A549 (cell line): ENCODE measurements around the gene MROH7. TPM values are rescaled to one million over a fixed set of nuclear protein-coding genes. Genes with fewer than 3 reads are reported as not detected.

Source experiments
- ATAC-seq, 2 experiments: fragments of 200-7000 bp in 1 of 2; fragments of >200 bp in 1 of 2; cut with Nextera tagmentation in 1 of 2; cut with Tn5 transposase in 1 of 2; 3 replicates each; pipeline versions ENCODE4 v1.8.0 to v1.9.1; 2018 to 2020; ENCODE audit warnings: mild to moderate bottlenecking in 1 of 2, moderate library complexity in 1 of 2
- CTCF ChIA-PET: fragments of 300-600 bp; sonication (Branson Sonifier 250); formaldehyde crosslinking; extraction: SDS; loops from one replicate; lab custom pipeline; 2021; ENCODE audit warnings: antibody characterized with exemption, inconsistent platforms; lab: Yijun Ruan, JAX
- POLR2A ChIA-PET: fragments of 350-600 bp; formaldehyde crosslinking; extraction: SDS; loops from one replicate; lab custom pipeline; 2021; ENCODE audit warnings: antibody characterized with exemption, inconsistent platforms; lab: Yijun Ruan, JAX
- DNase-seq, 2 experiments: peaks; one replicate each; pipeline versions ENCODE4 v3.0.0 to v3.0.0-alpha.2; 2011 to 2016; ENCODE audit warnings: low read depth in 1 of 2, low spot score in 1 of 2
- FAIRE-seq: peaks from 2 replicates; lab custom pipeline; 2011; peaks lifted over from hg19 to GRCh38; lab: Jason Lieb, UNC
- H3K27ac ChIP-seq, 2 experiments: fragments of >200 bp; sonication (Bioruptor Twin); formaldehyde crosslinking; 3 replicates each; pipeline ENCODE4 v1.5.1; 2016 to 2017
- H3K4me1 ChIP-seq: fragments of >200 bp; sonication (Bioruptor Twin); formaldehyde crosslinking; 3 replicates; pipeline ENCODE4 v1.6.1; 2016
- H3K4me2 ChIP-seq: fragments of >200 bp; sonication (Bioruptor Twin); formaldehyde crosslinking; 3 replicates; pipeline ENCODE4 v1.6.1; 2016
- H3K4me3 ChIP-seq: fragments of >200 bp; sonication (Bioruptor Twin); formaldehyde crosslinking; 3 replicates; pipeline ENCODE4 v1.5.1; 2016
- H3K9me3 ChIP-seq: fragments of >200 bp; sonication (Bioruptor Twin); formaldehyde crosslinking; 3 replicates; pipeline ENCODE4 v1.6.1; 2016
- CBX8 ChIP-seq: fragments of 200-600 bp; sonication (generic); IDR thresholded peaks from 2 replicates; pipeline ENCODE4 v1.6.1; 2016
- CHD4 ChIP-seq: fragments of 200-600 bp; sonication (generic); IDR thresholded peaks from 2 replicates; pipeline ENCODE4 v1.6.1; 2016; ENCODE audit warnings: antibody characterized with exemption, mild to moderate bottlenecking, borderline replicate concordance
- CTCF ChIP-seq: fragments of >200 bp; sonication (Bioruptor Twin); formaldehyde crosslinking; IDR thresholded peaks from 3 replicates; pipeline ENCODE4 v1.5.1; 2016
- HES2 ChIP-seq: fragments of >200 bp; sonication (Bioruptor Twin); formaldehyde crosslinking; IDR thresholded peaks from 2 replicates; pipeline ENCODE4 v1.6.1; 2016
- HMGXB4 ChIP-seq: fragments of 250-450 bp; sonication (Bioruptor Pico); IDR thresholded peaks from 2 replicates; pipeline ENCODE4 v1.5.0; 2021; ENCODE audit warnings: mild to moderate bottlenecking, moderate library complexity, borderline replicate concordance
- HOXB13 ChIP-seq: fragments of 250-450 bp; sonication (Bioruptor Pico); IDR thresholded peaks from 2 replicates; pipeline ENCODE4 v1.5.0; 2020; ENCODE audit warnings: low read depth, mild to moderate bottlenecking, moderate library complexity
- HOXB5 ChIP-seq: fragments of 250-450 bp; sonication (Bioruptor Pico); IDR thresholded peaks from 2 replicates; pipeline ENCODE4 v1.5.0; 2020; ENCODE audit warnings: mild to moderate bottlenecking, moderate library complexity
- MAFK ChIP-seq: fragments of 450-650 bp; IDR thresholded peaks from 2 replicates; pipeline ENCODE4 v1.6.1; 2014; ENCODE audit not compliant: partially characterized antibody
- MAX ChIP-seq: IDR thresholded peaks from 2 replicates; pipeline ENCODE4 v1.6.1; 2012
- MAZ ChIP-seq: fragments of 150-350 bp; IDR thresholded peaks from 2 replicates; pipeline ENCODE4 v1.6.1; 2014; ENCODE audit warnings: antibody characterized with exemption, low read depth, low read length, borderline replicate concordance
- MYC ChIP-seq: IDR thresholded peaks from 2 replicates; pipeline ENCODE4 v1.6.1; 2012; ENCODE audit warnings: mild to moderate bottlenecking, inconsistent platforms, low read length, improper control_type of control experiment, borderline replicate concordance
- NR3C1 ChIP-seq: fragments of >200 bp; sonication (Bioruptor Twin); formaldehyde crosslinking; IDR thresholded peaks from 3 replicates; pipeline ENCODE4 v1.6.1; 2017
- PHF8 ChIP-seq: fragments of 200-600 bp; sonication (generic); IDR thresholded peaks from 2 replicates; pipeline ENCODE4 v1.6.1; 2016; ENCODE audit warnings: low read depth, mild to moderate bottlenecking, antibody characterized with exemption, moderate library complexity, borderline replicate concordance
- POLR2AphosphoS2 ChIP-seq: conservative IDR thresholded peaks from 2 replicates; pipeline ENCODE4 v1.6.1; 2012; ENCODE audit warnings: low read length, improper control_type of control experiment, inconsistent platforms
- RCOR1 ChIP-seq: fragments of 150-350 bp; IDR thresholded peaks from 2 replicates; pipeline ENCODE4 v1.6.1; 2014; ENCODE audit warnings: antibody characterized with exemption, low read length, low read depth
- TP53 ChIP-seq: fragments of 250-450 bp; sonication (Bioruptor Pico); IDR thresholded peaks from 2 replicates; pipeline ENCODE4 v1.5.0; 2021; ENCODE audit warnings: mild to moderate bottlenecking, moderate library complexity
- ZFP36 ChIP-seq: fragments of 450-650 bp; IDR thresholded peaks from 2 replicates; pipeline ENCODE4 v1.6.1; 2014; ENCODE audit warnings: borderline replicate concordance; ENCODE audit not compliant: partially characterized antibody
- ZSCAN20 ChIP-seq: fragments of 250-450 bp; sonication (Bioruptor Pico); IDR thresholded peaks from 2 replicates; pipeline ENCODE4 v1.8.0; 2022; ENCODE audit warnings: mild to moderate bottlenecking, moderate library complexity
- WGBS: methylation state at CpG from one replicate; pipeline ENCODE4 v1.1.6; 2017; ENCODE audit errors: missing lambda C conversion rate; 5-methylcytosine and 5-hydroxymethylcytosine counted together
- polyA plus RNA-seq, 4 experiments: library from polyadenylated mRNA; depleted of rRNA in 3 of 4; stranded (reverse); fragments of >200 nt; fragmentation: RNase III in 1 of 4; extraction: RNeasy Plus Mini Kit Qiagen cat#74134 plus additional on column Dnase treatment in 1 of 4; gene quantifications; 2 replicates in 3 of 4; 3 replicates in 1 of 4; pipeline ENCODE4 v1.2.3, GENCODE V29; 2011 to 2017

The MROH7 gene
- polyA plus RNA-seq, 2 of the 4 experiments (the other 2 are of a cell fraction): not detected

- no peak overlapping the region for H3K4me3 ChIP-seq
- WGBS: 37% methylated on average over 12 of the region's 15 CpGs
- TF ChIP-seq HOXB13 (CRISPR knock-in tag) (no peak), PHF8 (no peak), HES2 (no peak), POLR2AphosphoS2 (no peak)
- TF ChIP-seq, all 56 proteins: peak for 0
- FAIRE-seq (no peak), DNase-seq (no peak), ATAC-seq (no peak; a peak in 1 of 6 replicates)
- POLR2A ChIA-PET: no interaction called here
- Histone ChIP-seq H3K27ac (no peak overlapping the region), H3K4me1 (no peaks in the 10 kb centered on the region), H3K4me2 (no peak overlapping the region), H3K9me3 (no peaks in the 10 kb centered on the region)
- CTCF ChIA-PET: no interaction called here
These were observed 53.6 kb downstream of the MROH7 start for GRCh38 chr1:54695221-54695620.

- ChIA-PET POLR2A (no interaction called here), CTCF (no interaction called here)
- H3K4me2 ChIP-seq: no peak overlapping the region
- no peak overlapping the region for H3K27ac ChIP-seq
- no peaks in the 10 kb centered on the region for H3K4me1 ChIP-seq
- no peak for DNase-seq
- TF ChIP-seq ZFP36: peak; percentile 51
- no peak for TF ChIP-seq HMGXB4 (CRISPR knock-in tag)
- no peak for ATAC-seq
- H3K9me3 ChIP-seq: no peaks in the 10 kb centered on the region
- H3K4me3 ChIP-seq: no peak overlapping the region
- FAIRE-seq: no peak
- 41% methylated on average over 1 of the region's 1 CpG for WGBS
These were observed 54.2 kb downstream of the MROH7 start for GRCh38 chr1:54695764-54696163.

- ChIA-PET POLR2A (no interaction called here), CTCF (no interaction called here)
- TF ChIP-seq CBX8: no peak
- no peak for TF ChIP-seq HOXB5 (CRISPR knock-in tag)
- no peak for TF ChIP-seq HES2
- no peak for TF ChIP-seq ZFP36
- no peak for TF ChIP-seq ZSCAN20 (CRISPR knock-in tag)
- TF ChIP-seq MAX: no peak
- TF ChIP-seq MYC: no peak
- TF ChIP-seq NR3C1: no peak
- no peak for TF ChIP-seq MAZ
- TF ChIP-seq CHD4: no peak
- no peak for TF ChIP-seq CTCF
- no peak for TF ChIP-seq RCOR1
- TF ChIP-seq TP53 (CRISPR knock-in tag): no peak
- no peak for TF ChIP-seq MAFK
- DNase-seq (no peak), ATAC-seq (no peak), FAIRE-seq (no peak)
- Histone ChIP-seq H3K4me2 (no peak overlapping the region), H3K4me1 (no peaks in the 10 kb centered on the region), H3K27ac (no peak overlapping the region), H3K4me3 (no peak overlapping the region), H3K9me3 (no peaks in the 10 kb centered on the region)
- WGBS: 63% methylated on average over 3 of the region's 3 CpGs
These were observed 54.7 kb downstream of the MROH7 start for GRCh38 chr1:54696262-54696661.
